IMR-90 (cell line): ENCODE results near the gene PCGF3. TPM values are rescaled to one million over a fixed set of nuclear protein-coding genes. Genes with fewer than 3 reads are reported as not detected.

Experiments used
- ATAC-seq: fragments of 200-7000 bp; cut with Tn5 transposase; 2 replicates; pipeline ENCODE4 v1.9.1; 2020; ENCODE audit warnings: low read depth, mild to moderate bottlenecking, moderate library complexity
- BruUV-seq: library from RNA; stranded (reverse); fragments of 400-500 nt; replicated peaks from 2 replicates; lab custom pipeline; 2021; lab: Mats Ljungman, UMichigan
- CTCF ChIA-PET: fragments of 300-600 bp; formaldehyde crosslinking; extraction: SDS; loops from one replicate; lab custom pipeline; 2021; ENCODE audit warnings: antibody characterized with exemption; lab: Yijun Ruan, JAX
- POLR2A ChIA-PET: fragments of 300-600 bp; sonication (Branson Sonifier 250); formaldehyde crosslinking; loops from one replicate; lab custom pipeline; 2022; ENCODE audit warnings: antibody characterized with exemption; ENCODE audit not compliant: unreplicated experiment; lab: Charles Lee
- DNase-seq: peaks from one replicate; pipeline ENCODE4 v3.0.0; 2013
- H2AFZ ChIP-seq: replicated peaks from 2 replicates; pipeline ENCODE3; 2013; ENCODE audit warnings: low read length, mild to moderate bottlenecking; ENCODE audit not compliant: poor library complexity
- H2AK5ac ChIP-seq: 2 replicates; pipeline ENCODE4 v1.6.1; 2013; ENCODE audit warnings: low read depth, low read length, inconsistent platforms
- H2AK9ac ChIP-seq: replicated peaks from 2 replicates; pipeline ENCODE3; 2013; ENCODE audit warnings: mild to moderate bottlenecking, low read depth, low read length, moderate library complexity; ENCODE audit not compliant: poor library complexity
- H2BK120ac ChIP-seq: 2 replicates; pipeline ENCODE4 v1.6.1; 2013; ENCODE audit warnings: low read depth, low read length, inconsistent platforms
- H2BK15ac ChIP-seq: 3 replicates; pipeline ENCODE4 v1.6.1; 2013; ENCODE audit warnings: low read depth, low read length, inconsistent platforms
- H2BK20ac ChIP-seq: 2 replicates; pipeline ENCODE4 v1.6.1; 2013; ENCODE audit warnings: low read depth, mild to moderate bottlenecking, inconsistent platforms, low read length, moderate library complexity
- H2BK5ac ChIP-seq: 2 replicates; pipeline ENCODE4 v1.6.1; 2013; ENCODE audit warnings: mild to moderate bottlenecking, low read depth, low read length, inconsistent platforms; ENCODE audit not compliant: poor library complexity, severe bottlenecking
- H3K14ac ChIP-seq: replicated peaks from 2 replicates; pipeline ENCODE4 v1.6.1; 2013; ENCODE audit warnings: low read depth, low read length, inconsistent platforms
- H3K18ac ChIP-seq: 2 replicates; pipeline ENCODE4 v1.6.1; 2013; ENCODE audit warnings: low read depth, low read length, control low read depth
- H3K23ac ChIP-seq: 2 replicates; pipeline ENCODE4 v1.6.1; 2013; ENCODE audit warnings: low read depth, low read length, inconsistent platforms
- H3K27ac ChIP-seq: 2 replicates; pipeline ENCODE4 v1.5.1; 2013; ENCODE audit warnings: mild to moderate bottlenecking, control low read depth, low read length; ENCODE audit not compliant: insufficient read depth
- H3K27me3 ChIP-seq: 2 replicates; pipeline ENCODE4 v1.6.1; 2013; ENCODE audit warnings: low read length; ENCODE audit not compliant: control insufficient read depth, insufficient read depth
- H3K36me3 ChIP-seq: 2 replicates; pipeline ENCODE4 v1.6.1; 2013; ENCODE audit warnings: low read length, mixed read lengths; ENCODE audit not compliant: control insufficient read depth, insufficient read depth
- H3K4ac ChIP-seq: 2 replicates; pipeline ENCODE4 v1.6.1; 2013; ENCODE audit warnings: low read depth, low read length, inconsistent platforms
- H3K4me1 ChIP-seq: 2 replicates; pipeline ENCODE4 v1.6.1; 2013; ENCODE audit warnings: low read length, mixed read lengths; ENCODE audit not compliant: control insufficient read depth, insufficient read depth
- H3K4me2 ChIP-seq: 2 replicates; pipeline ENCODE4 v1.6.1; 2013; ENCODE audit warnings: low read depth, mild to moderate bottlenecking, control low read depth, low read length, moderate library complexity
- H3K4me3 ChIP-seq: 2 replicates; pipeline ENCODE4 v1.5.1; 2013; ENCODE audit warnings: low read depth, mild to moderate bottlenecking, control low read depth, low read length, moderate library complexity; ENCODE audit not compliant: insufficient read depth
- H3K56ac ChIP-seq: 2 replicates; pipeline ENCODE4 v1.6.1; 2013; ENCODE audit warnings: low read length, inconsistent platforms; ENCODE audit not compliant: insufficient read depth; ENCODE audit errors: extremely low read depth
- H3K79me1 ChIP-seq, 2 experiments: 2 replicates each; pipeline ENCODE4 v1.6.1; 2013; ENCODE audit warnings: low read length in 2 of 2, inconsistent platforms in 1 of 2, low read depth in 1 of 2
- H3K9ac ChIP-seq: 2 replicates; pipeline ENCODE4 v1.6.1; 2013; ENCODE audit warnings: low read depth, low read length, control low read depth
- H3K9me1 ChIP-seq: 2 replicates; pipeline ENCODE4 v1.6.1; 2013; ENCODE audit warnings: low read length, inconsistent platforms; ENCODE audit not compliant: insufficient read depth
- H3K9me3 ChIP-seq: 2 replicates; pipeline ENCODE4 v1.6.1; 2013; ENCODE audit warnings: low read length; ENCODE audit not compliant: control insufficient read depth, insufficient read depth
- H4K20me1 ChIP-seq: 2 replicates; pipeline ENCODE4 v1.6.1; 2013; ENCODE audit warnings: low read length, inconsistent platforms; ENCODE audit not compliant: insufficient read depth
- H4K5ac ChIP-seq: 2 replicates; pipeline ENCODE4 v1.6.1; 2013; ENCODE audit warnings: mild to moderate bottlenecking, low read depth, low read length, control low read depth
- H4K8ac ChIP-seq, 2 experiments: 2 replicates each; pipeline ENCODE4 v1.6.1; 2013; ENCODE audit warnings: low read depth in 2 of 2, low read length in 2 of 2, control low read depth in 1 of 2, inconsistent platforms in 1 of 2
- H4K91ac ChIP-seq: 2 replicates; pipeline ENCODE4 v1.6.1; 2013; ENCODE audit warnings: low read depth, low read length, inconsistent platforms; ENCODE audit not compliant: insufficient read depth
- BHLHE40 ChIP-seq: fragments of 150-350 bp; IDR thresholded peaks from 2 replicates; pipeline ENCODE4 v1.6.1; 2016; ENCODE audit warnings: mild to moderate bottlenecking, low read depth, low read length
- CEBPB ChIP-seq: IDR thresholded peaks from 2 replicates; pipeline ENCODE4 v1.6.1; 2012; ENCODE audit warnings: low read depth, low read length, improper control_type of control experiment
- CHD1 ChIP-seq: IDR thresholded peaks from 2 replicates; pipeline ENCODE4 v1.6.1; 2012; ENCODE audit warnings: low read depth, low read length, improper control_type of control experiment
- CTCF ChIP-seq: conservative IDR thresholded peaks from 2 replicates; pipeline ENCODE4 v1.5.1; 2012; ENCODE audit warnings: mild to moderate bottlenecking, low read depth, low read length, improper control_type of control experiment
- ELK1 ChIP-seq: fragments of 150-350 bp; IDR thresholded peaks from 2 replicates; pipeline ENCODE4 v1.6.1; 2016; ENCODE audit warnings: low read depth, mild to moderate bottlenecking, low read length, moderate library complexity, borderline replicate concordance
- FOS ChIP-seq: fragments of 150-350 bp; IDR thresholded peaks from 2 replicates; pipeline ENCODE4 v1.6.1; 2016; ENCODE audit warnings: low read depth, low read length
- MAFK ChIP-seq: IDR thresholded peaks from 2 replicates; pipeline ENCODE4 v1.6.1; 2012; ENCODE audit warnings: low read depth, low read length, improper control_type of control experiment
- MAZ ChIP-seq: IDR thresholded peaks from 2 replicates; pipeline ENCODE4 v1.6.1; 2012; ENCODE audit warnings: low read depth, mild to moderate bottlenecking, low read length, improper control_type of control experiment, moderate library complexity, borderline replicate concordance
- MXI1 ChIP-seq: IDR thresholded peaks from 2 replicates; pipeline ENCODE4 v1.6.1; 2012; ENCODE audit warnings: low read depth, mild to moderate bottlenecking, low read length, moderate library complexity, borderline replicate concordance
- NFE2L2 ChIP-seq: fragments of 150-350 bp; IDR thresholded peaks from 2 replicates; pipeline ENCODE4 v1.6.1; 2016; ENCODE audit warnings: low read depth, mild to moderate bottlenecking, low read length
- POLR2A ChIP-seq: IDR thresholded peaks from 2 replicates; pipeline ENCODE4 v1.6.1; 2012; ENCODE audit warnings: mild to moderate bottlenecking, low read depth, low read length
- RAD21 ChIP-seq: IDR thresholded peaks from 2 replicates; pipeline ENCODE4 v1.6.1; 2012; ENCODE audit warnings: low read length, improper control_type of control experiment
- RCOR1 ChIP-seq: IDR thresholded peaks from 2 replicates; pipeline ENCODE4 v1.6.1; 2012; ENCODE audit warnings: mild to moderate bottlenecking, low read length, improper control_type of control experiment; ENCODE audit not compliant: insufficient replicate concordance
- RFX5 ChIP-seq: IDR thresholded peaks from 2 replicates; pipeline ENCODE4 v1.8.0; 2012; ENCODE audit warnings: low read depth, mild to moderate bottlenecking, low read length, moderate library complexity
- SMC3 ChIP-seq: fragments of 150-350 bp; IDR thresholded peaks from 2 replicates; pipeline ENCODE4 v1.6.1; 2016; ENCODE audit warnings: low read depth, mild to moderate bottlenecking, antibody characterized with exemption, low read length, moderate library complexity
- whole genome bisulfite sequencing, 2 experiments: methylation state at CpG; one replicate each; pipeline versions ENCODE4 v1.1.5 to v1.1.7; 2013; ENCODE audit warnings: missing lambda C conversion rate in 2 of 2; ENCODE audit not compliant: insufficient read length in 1 of 2; ENCODE audit errors: extremely low coverage in 2 of 2; 5-methylcytosine and 5-hydroxymethylcytosine counted together
- dilution Hi-C: fragments of 300-500 bp; cut with HindIII; formaldehyde crosslinking; loops from one replicate; pipeline ENCODE4 v1.14.3; 2018; ENCODE audit warnings: low sequenced_read_pairs; ENCODE audit not compliant: unreplicated experiment
- in situ Hi-C: fragments of 300-500 bp; cut with MboI; formaldehyde crosslinking; loops from 3 replicates; pipeline ENCODE4 v1.14.3; 2019; ENCODE audit warnings: low sequenced_read_pairs, inconsistent platforms, mixed read lengths
- intact Hi-C: fragments of 100-400 bp; cut with micrococcal nuclease; formaldehyde crosslinking; loops from 2 replicates; pipeline ENCODE4 v1.10.0; 2022
- polyA plus RNA-seq, 3 experiments: library from polyadenylated mRNA; depleted of rRNA; stranded (reverse); fragments of >200 nt; gene quantifications; 2 replicates each; pipeline ENCODE4 v1.2.3, GENCODE V29; 2012; ENCODE audit warnings: low replicate concordance in 1 of 3
- total RNA-seq: library from RNA; depleted of rRNA; stranded (reverse); fragments of >200 nt; gene quantifications from 2 replicates; pipeline ENCODE4 v1.2.3, GENCODE V29; 2012
- TF ChIP-seq, protein P1 (sequence below): fragments of 150-350 bp; IDR thresholded peaks from 2 replicates; pipeline ENCODE4 v1.6.1; 2017; ENCODE audit warnings: mild to moderate bottlenecking, antibody characterized with exemption, low read length, low read depth

PCGF3 gene
- total and polyA plus RNA-seq, 2 of the 4 experiments (the other 2 are of a cell fraction): 40.0 to 55.3 TPM

DNA sequence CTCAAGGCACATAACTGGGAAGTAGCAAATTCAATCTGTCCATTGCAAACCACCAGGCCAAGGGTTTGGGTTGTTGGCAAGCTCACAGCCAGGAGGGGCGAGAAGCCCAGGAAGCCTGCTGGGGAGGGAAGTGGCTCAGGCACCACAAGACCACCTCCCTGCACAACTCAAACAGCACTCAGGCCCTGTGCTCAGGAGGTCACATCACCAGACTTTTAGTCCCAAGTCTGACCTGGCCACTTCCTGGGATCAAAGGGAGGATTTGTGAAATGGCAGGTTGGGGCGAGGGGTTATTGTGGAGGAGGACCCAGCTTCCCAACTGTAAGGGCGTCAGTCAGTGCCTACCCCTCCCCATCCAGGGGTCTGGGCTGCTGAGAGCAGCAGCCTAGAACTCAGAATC, 33.9 kb upstream of the PCGF3 start:
- H4K91ac ChIP-seq: no peak overlapping the region
- H2BK15ac ChIP-seq: no peak overlapping the region
- no peak for TF ChIP-seq MXI1
- TF ChIP-seq NFE2L2: no peak
- TF ChIP-seq FOS: no peak
- TF ChIP-seq POLR2A: no peak
- TF ChIP-seq, protein P1, sequence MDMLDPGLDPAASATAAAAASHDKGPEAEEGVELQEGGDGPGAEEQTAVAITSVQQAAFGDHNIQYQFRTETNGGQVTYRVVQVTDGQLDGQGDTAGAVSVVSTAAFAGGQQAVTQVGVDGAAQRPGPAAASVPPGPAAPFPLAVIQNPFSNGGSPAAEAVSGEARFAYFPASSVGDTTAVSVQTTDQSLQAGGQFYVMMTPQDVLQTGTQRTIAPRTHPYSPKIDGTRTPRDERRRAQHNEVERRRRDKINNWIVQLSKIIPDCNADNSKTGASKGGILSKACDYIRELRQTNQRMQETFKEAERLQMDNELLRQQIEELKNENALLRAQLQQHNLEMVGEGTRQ: no peak
- TF ChIP-seq RCOR1: no peak
- TF ChIP-seq RAD21: no peak
- TF ChIP-seq MAZ: no peak
- TF ChIP-seq SMC3: no peak
- TF ChIP-seq CEBPB: no peak
- TF ChIP-seq CTCF: no peak
- TF ChIP-seq RFX5: no peak
- TF ChIP-seq BHLHE40: no peak
- TF ChIP-seq ELK1: no peak
- TF ChIP-seq MAFK: no peak
- TF ChIP-seq CHD1: no peak
- peaks cover 17 to 27% of the 10 kb centered on the region in 2 experiments; a peak in 3 of 4 replicates for H3K79me1 ChIP-seq
- H3K18ac ChIP-seq: no peak overlapping the region
- no peak overlapping the region for H3K23ac ChIP-seq
- H3K9me3 ChIP-seq: no peaks in the 10 kb centered on the region
- no peak for ATAC-seq
- CTCF ChIA-PET: no interaction called here
- no peak overlapping the region for H3K27ac ChIP-seq
- POLR2A ChIA-PET: no interaction called here
- no peak overlapping the region for H3K4ac ChIP-seq
- H4K5ac ChIP-seq: no peak overlapping the region
- H2AK5ac ChIP-seq: no peak overlapping the region
- H3K9ac ChIP-seq: no peak overlapping the region
- intact Hi-C loops (loop anchor here (10.0 kb wide), 1 partner anchor 337 kb away; the partner anchor contains the start of gene ZNF141), in situ Hi-C loops (no loop called here), dilution Hi-C loops (no loop called here)
- H2BK20ac ChIP-seq: no peak overlapping the region
- no peak overlapping the region for H4K8ac ChIP-seq
- no CpG with 5 or more reads among the region's 3 CpGs for WGBS, 2 experiments
- peaks cover 9% of the 10 kb centered on the region for H3K4me1 ChIP-seq
- H3K36me3 ChIP-seq: peaks cover 17% of the 10 kb centered on the region
- H3K27me3 ChIP-seq: no peaks in the 10 kb centered on the region
- H3K4me3 ChIP-seq: no peak overlapping the region
- peak overlapping the region; percentile 5 for H2AFZ ChIP-seq
- H3K9me1 ChIP-seq: peaks cover 7% of the 10 kb centered on the region; the same call in 1 of the 2 replicates
- DNase-seq: no peak
- no peak overlapping the region for H2AK9ac ChIP-seq
- no peak overlapping the region for H3K4me2 ChIP-seq
- H3K14ac ChIP-seq: no peak overlapping the region
- BruUV-seq: no TSS peak
- no peak overlapping the region for H2BK120ac ChIP-seq
- no peaks in the 10 kb centered on the region for H4K20me1 ChIP-seq
- H2BK5ac ChIP-seq: no peak overlapping the region
- no peak overlapping the region for H3K56ac ChIP-seq
